Psoas muscle (tissue), 8 donors: Measurements from ENCODE around the gene PIK3R6. TPM values are rescaled to one million over a fixed set of nuclear protein-coding genes. Genes with fewer than 3 reads are reported as not detected.

Source experiments
- ATAC-seq, 4 donors: fragments of 200-7000 bp; cut with Tn5 transposase; one replicate each; pipeline ENCODE4 v1.9.1; 2020; ENCODE audit warnings: moderate library complexity in 3 of 4, mild to moderate bottlenecking in 2 of 4
- DNase-seq, 2 donors: peaks; one replicate each; pipeline ENCODE4 v3.0.0-alpha.2; 2020
- H3K27ac ChIP-seq: fragments of 200-600 bp; one replicate; pipeline ENCODE4 v1.8.0; 2022
- H3K27me3 ChIP-seq, 3 donors: fragments of 200-600 bp in 1 of 3; one replicate each; pipeline versions ENCODE4 v1.6.1 to v1.8.0; 2013 to 2022; ENCODE audit warnings: low read length in 2 of 3, mild to moderate bottlenecking in 2 of 3, moderate library complexity in 1 of 3; ENCODE audit not compliant: insufficient read depth in 3 of 3
- H3K36me3 ChIP-seq, 2 donors: fragments of 200-600 bp in 1 of 2; one replicate each; pipeline versions ENCODE4 v1.6.1 to v1.8.0; 2013 to 2022; ENCODE audit warnings: low read depth in 1 of 2, mild to moderate bottlenecking in 1 of 2, moderate library complexity in 1 of 2; ENCODE audit not compliant: insufficient read depth in 1 of 2
- H3K4me1 ChIP-seq: fragments of 200-600 bp; one replicate; pipeline ENCODE4 v1.8.0; 2022
- H3K4me3 ChIP-seq: fragments of 200-600 bp; one replicate; pipeline ENCODE4 v1.8.0; 2022; ENCODE audit warnings: mild to moderate bottlenecking
- H3K9me3 ChIP-seq: fragments of 200-600 bp; one replicate; pipeline ENCODE4 v1.8.0; 2022
- WGBS, 3 donors: extraction: QIAGEN DNeasy Blood & Tissue Kit; methylation state at CpG; one replicate each; pipeline versions ENCODE4 v1.1.6 to v1.1.7; 2013; 5-methylcytosine and 5-hydroxymethylcytosine counted together
- intact Hi-C, 2 donors: fragments of 100-400 bp; cut with DNase I; formaldehyde crosslinking; loops; one replicate each; pipeline versions ENCODE4 v1.11.0 to v1.14.2; 2022
- polyA plus RNA-seq, 3 donors: library from polyadenylated mRNA; stranded (reverse); fragments of 200-250 nt; gene quantifications; one replicate each; pipeline ENCODE4 v1.2.3, GENCODE V29; 2013
- total RNA-seq, 4 donors: library from RNA; stranded (reverse); fragmentation: NEBNext Ultra II Directional in 2 of 4; extraction: Animal tissue kit (Norgen Biotek cat#: 25700) in 2 of 4; gene quantifications; one replicate each; pipeline versions ENCODE4 v1.2.1 to v1.2.4, GENCODE V29; 2021 to 2023
- TF ChIP-seq, protein P1 (sequence below): fragments of 200-600 bp; IDR thresholded peaks from one replicate; pipeline ENCODE4 v1.8.0; 2022; ENCODE audit warnings: antibody characterized with exemption
- donor health status: healthy with polysubstance abuse.
- donor health status: DM: no; HTN: no; CAD: no; lungs with moderate emphysema.
- donor health status: Bipolar disorder and iron deficiency.
- donor health status: healthy.
- donor health status: DM: yes; HTN: yes; CAD: no.
- donor health status: DM: no; HTN: no; CAD: no.
- donor health status: DM: no; HTN: no; CAD: no.
- donor health status: DM: yes; HTN: yes; CAD: no.

Gene PIK3R6
- total and polyA plus RNA-seq, 7 donors, result 0.08 to 0.58 (median 0.32) TPM

DNA sequence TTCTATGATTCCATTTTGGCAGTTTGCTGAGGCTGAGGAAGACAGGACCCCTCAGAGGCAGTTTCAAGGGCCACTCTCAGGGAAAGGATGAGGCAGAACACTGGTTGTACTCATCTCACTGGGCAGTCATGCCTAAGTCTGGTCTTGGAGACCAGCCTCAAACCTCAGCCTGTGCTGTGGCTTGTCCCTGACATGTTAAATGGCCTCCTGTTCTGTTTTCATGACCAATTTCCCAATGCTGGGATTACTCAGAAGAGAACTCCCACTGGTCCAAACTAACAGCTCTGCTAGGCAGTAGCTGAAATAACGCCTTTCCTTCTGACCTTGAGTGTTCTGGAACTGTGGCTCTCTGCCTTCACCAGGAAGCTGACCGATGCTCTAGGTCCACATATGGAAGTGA, 100.7 kb downstream of the PIK3R6 start:
- Histone ChIP-seq H3K4me1 (no peaks in the 10 kb centered on the region), H3K27ac (no peak overlapping the region), H3K9me3 (no peaks in the 10 kb centered on the region), H3K4me3 (no peak overlapping the region), H3K27me3 (no peaks in the 10 kb centered on the region), H3K36me3 (no peaks in the 10 kb centered on the region)
- WGBS, 3 donors, result 76 to 91% (median 81%) methylated on average over 2 of the region's 2 CpGs
- DNase-seq, result no peak
- ATAC-seq, result no peak
- intact Hi-C loops, result no loop called here
- TF ChIP-seq, protein P1, sequence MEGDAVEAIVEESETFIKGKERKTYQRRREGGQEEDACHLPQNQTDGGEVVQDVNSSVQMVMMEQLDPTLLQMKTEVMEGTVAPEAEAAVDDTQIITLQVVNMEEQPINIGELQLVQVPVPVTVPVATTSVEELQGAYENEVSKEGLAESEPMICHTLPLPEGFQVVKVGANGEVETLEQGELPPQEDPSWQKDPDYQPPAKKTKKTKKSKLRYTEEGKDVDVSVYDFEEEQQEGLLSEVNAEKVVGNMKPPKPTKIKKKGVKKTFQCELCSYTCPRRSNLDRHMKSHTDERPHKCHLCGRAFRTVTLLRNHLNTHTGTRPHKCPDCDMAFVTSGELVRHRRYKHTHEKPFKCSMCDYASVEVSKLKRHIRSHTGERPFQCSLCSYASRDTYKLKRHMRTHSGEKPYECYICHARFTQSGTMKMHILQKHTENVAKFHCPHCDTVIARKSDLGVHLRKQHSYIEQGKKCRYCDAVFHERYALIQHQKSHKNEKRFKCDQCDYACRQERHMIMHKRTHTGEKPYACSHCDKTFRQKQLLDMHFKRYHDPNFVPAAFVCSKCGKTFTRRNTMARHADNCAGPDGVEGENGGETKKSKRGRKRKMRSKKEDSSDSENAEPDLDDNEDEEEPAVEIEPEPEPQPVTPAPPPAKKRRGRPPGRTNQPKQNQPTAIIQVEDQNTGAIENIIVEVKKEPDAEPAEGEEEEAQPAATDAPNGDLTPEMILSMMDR, result no peak

DNA sequence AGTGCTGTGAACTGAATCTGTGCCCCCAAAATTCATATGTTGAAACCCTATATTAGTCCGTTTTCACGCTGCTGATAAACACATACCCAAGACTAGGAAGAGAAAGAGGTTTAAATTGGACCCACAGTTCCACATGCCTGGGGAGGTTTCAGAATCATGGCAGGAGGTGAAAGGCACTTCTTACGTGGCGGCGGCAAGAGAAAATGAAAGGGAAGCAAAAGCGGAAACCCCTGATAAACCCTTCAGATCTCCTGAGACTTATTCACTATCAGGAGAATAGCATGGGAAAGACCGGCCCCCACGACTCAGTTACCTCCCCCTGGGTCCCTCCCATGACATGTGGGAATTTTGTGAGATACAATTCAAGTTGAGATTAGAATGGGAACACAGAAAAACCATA, 105.5 kb downstream of the PIK3R6 start:
- DNase-seq (no peak), ATAC-seq (no peak)
- Histone ChIP-seq H3K9me3 (no peaks in the 10 kb centered on the region), H3K27me3 (peaks cover 0 to 2% (median 0%) of the 10 kb centered on the region in 3 donors), H3K27ac (no peak overlapping the region), H3K4me1 (no peaks in the 10 kb centered on the region), H3K36me3 (no peaks in the 10 kb centered on the region), H3K4me3 (no peak overlapping the region)
- 79 to 84% (median 82%) methylated on average over 8 of the region's 8 CpGs for WGBS, 3 donors
- TF ChIP-seq, protein P1, result no peak
- intact Hi-C loops, result no loop called here

- H3K4me1 ChIP-seq, result no peaks in the 10 kb centered on the region
Measured at GRCh38 chr17:8758137-8758596, 109.3 kb downstream of the PIK3R6 start, which contains the start of gene SPDYE4. Gene SPDYE4 (minus strand): TSS chr17:8758546. CDS start chr17:8758382, 164 bp downstream.

GRCh38 chr17:8757189-8757588, 110.3 kb downstream of the PIK3R6 start:
- WGBS, 3 donors, result 69 to 73% (median 71%) methylated on average over 13 of the region's 13 CpGs
- no peaks in the 10 kb centered on the region for H3K36me3 ChIP-seq

More at GRCh38 chr17:8758137-8758596, 109.3 kb downstream of the PIK3R6 start, which contains the start of gene SPDYE4:
- Histone ChIP-seq H3K27me3 (peaks cover 0 to 5% (median 4%) of the 10 kb centered on the region in 3 donors), H3K27ac (no peak within 1 kb of the TSS), H3K36me3 (no peaks in the 10 kb centered on the region), H3K9me3 (no peaks in the 10 kb centered on the region), H3K4me3 (no peak within 1 kb of the TSS)
- intact Hi-C loops, result no loop called here
- DNase-seq (no peak), ATAC-seq (no peak)
- 89 to 91% (median 91%) methylated on average over 15 of the region's 15 CpGs for WGBS, 3 donors
- TF ChIP-seq, protein P1, result no peak

More at GRCh38 chr17:8757189-8757588, 110.3 kb downstream of the PIK3R6 start:
- H3K27me3 ChIP-seq, result peaks cover 0 to 5% (median 4%) of the 10 kb centered on the region in 3 donors
- H3K4me1 ChIP-seq, result no peaks in the 10 kb centered on the region
- no peak overlapping the region for H3K4me3 ChIP-seq
- no peaks in the 10 kb centered on the region for H3K9me3 ChIP-seq
- intact Hi-C loops, result no loop called here
- ATAC-seq, result no peak
- TF ChIP-seq, protein P1, result no peak
- DNase-seq, result no peak
- no peak overlapping the region for H3K27ac ChIP-seq
